Loucy (cell line): ENCODE results near the gene RC3H1.

Source experiments
- CTCF ChIP-seq: fragments of 200-600 bp; sonication (generic); conservative IDR thresholded peaks from 2 replicates; pipeline ENCODE4 v1.5.1; 2014; ENCODE audit warnings: mild to moderate bottlenecking, antibody characterized with exemption, low read length
- EZH2phosphoT487 ChIP-seq: fragments of 200-600 bp; IDR thresholded peaks from 2 replicates; pipeline ENCODE4 v1.6.1; 2018; ENCODE audit warnings: antibody characterized with exemption, mild to moderate bottlenecking, moderate library complexity, borderline replicate concordance

GRCh38 chr1:174001573-174001972, 20.6 kb downstream of the RC3H1 start:
- TF ChIP-seq CTCF (no peak), EZH2phosphoT487 (no peak)
